Upper lobe of left lung (tissue), 6 donors: ENCODE measurements around the gene CNTN2. TPM values are rescaled to one million over a fixed set of nuclear protein-coding genes. Genes with fewer than 3 reads are reported as not detected.

Source experiments
- ATAC-seq, 2 donors: fragments of 200-7000 bp; cut with Tn5 transposase; one replicate each; pipeline ENCODE4 v1.9.1; 2022; ENCODE audit warnings: mild to moderate bottlenecking in 2 of 2, moderate library complexity in 2 of 2; ENCODE audit not compliant: low FRiP score in 2 of 2
- DNase-seq, 2 donors: peaks; one replicate each; pipeline ENCODE4 v3.0.0-alpha.2; 2019 to 2020
- H3K27ac ChIP-seq, 4 donors: fragments of 200-600 bp; sonication (generic); one replicate each; pipeline ENCODE4 v1.5.1; 2016 to 2019
- H3K27me3 ChIP-seq, 4 donors: fragments of 200-600 bp; sonication (generic); one replicate each; pipeline ENCODE4 v1.5.1; 2017 to 2019
- H3K36me3 ChIP-seq, 4 donors: fragments of 200-600 bp; sonication (generic); one replicate each; pipeline ENCODE4 v1.5.1; 2016 to 2019
- H3K4me1 ChIP-seq, 4 donors: fragments of 200-600 bp; sonication (generic); one replicate each; pipeline ENCODE4 v1.5.1; 2018 to 2019
- H3K4me3 ChIP-seq, 4 donors: fragments of 200-600 bp; sonication (generic); one replicate each; pipeline ENCODE4 v1.5.1; 2017 to 2019; ENCODE audit warnings: mild to moderate bottlenecking in 2 of 4, moderate library complexity in 1 of 4
- H3K9me3 ChIP-seq, 4 donors: fragments of 200-600 bp; sonication (generic); one replicate each; pipeline ENCODE4 v1.5.1; 2018 to 2019
- EP300 ChIP-seq, 4 donors: sonication (generic); formaldehyde crosslinking; IDR thresholded peaks; one replicate each; pipeline ENCODE4 v1.5.1; 2017; ENCODE audit warnings: antibody characterized with exemption in 4 of 4, control low read depth in 2 of 4
- POLR2A ChIP-seq, 4 donors: fragments of 450-650 bp; IDR thresholded peaks; one replicate each; pipeline ENCODE4 v1.5.1; 2016 to 2017; ENCODE audit warnings: antibody characterized with exemption in 4 of 4, mild to moderate bottlenecking in 2 of 4
- POLR2AphosphoS5 ChIP-seq, 2 donors: sonication (generic); formaldehyde crosslinking; IDR thresholded peaks; one replicate each; pipeline ENCODE4 v1.5.1; 2017; ENCODE audit warnings: antibody characterized with exemption in 2 of 2
- WGBS, 2 donors: methylation state at CpG; one replicate each; pipeline ENCODE4 v1.1.5; 2017 to 2018; 5-methylcytosine and 5-hydroxymethylcytosine counted together
- total RNA-seq, 6 donors: library from RNA; depleted of rRNA in 4 of 6; stranded (reverse); fragments of >200 nt in 4 of 6; gene quantifications; one replicate each; pipeline versions ENCODE4 v1.1.0 to v1.2.1, GENCODE V29; 2016 to 2021
- TF ChIP-seq, protein P1 (sequence below), 6 experiments: fragments of 450-650 bp in 4 of 6; fragments of 200-600 bp in 2 of 6; sonication (generic) in 2 of 6; IDR thresholded peaks; one replicate each; pipeline ENCODE4 v1.5.1; 2016 to 2019; ENCODE audit warnings: antibody characterized with exemption in 6 of 6
- donor health status: DM: no; HTN: no; CAD: no; lungs with moderate emphysema.
- donor health status: DM: no; HTN: yes; CAD: no; lungs with severe emphysema.

The CNTN2 gene
- total RNA-seq, 6 donors from 2014 or later, result not detected

DNA sequence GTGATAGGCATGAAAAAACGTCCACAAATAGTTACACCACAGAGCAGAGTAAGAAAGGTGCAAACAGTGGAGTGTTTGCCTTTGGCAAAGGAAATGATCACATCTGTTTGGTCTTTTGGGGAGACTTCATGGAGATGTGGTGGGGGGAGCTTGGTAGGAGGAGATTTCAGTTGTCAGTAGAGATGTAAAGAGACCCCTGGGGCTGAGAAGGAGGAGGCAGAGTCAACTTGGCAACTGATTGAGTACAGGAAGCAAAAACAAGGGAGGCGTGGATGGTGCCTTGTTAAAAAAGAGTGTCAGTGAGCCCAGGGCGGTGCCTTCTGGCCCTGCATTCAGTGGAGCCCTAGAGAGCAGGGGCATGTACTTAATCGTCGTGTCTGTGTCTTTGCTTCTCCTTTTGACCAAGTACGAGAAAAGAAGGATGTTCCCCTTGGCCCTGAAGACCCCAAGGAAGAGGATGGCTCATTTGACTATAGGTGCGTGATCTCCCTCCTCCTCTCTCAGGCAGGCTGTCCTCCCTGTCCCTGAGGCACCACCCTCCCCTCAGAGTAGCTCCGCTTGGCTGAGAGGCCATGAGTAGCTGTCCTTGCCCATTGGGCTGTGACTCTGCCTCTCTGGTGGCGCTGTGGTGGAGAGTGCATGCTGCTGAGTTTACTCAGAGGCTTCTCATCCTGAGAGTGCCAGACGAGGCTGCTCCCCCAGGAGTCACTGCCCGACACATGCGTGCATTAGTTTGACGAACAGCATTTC lies 30.4 kb upstream of the CNTN2 start:
- H3K27me3 ChIP-seq, result no peaks in the 10 kb centered on the region
- H3K27ac ChIP-seq, result no peak overlapping the region
- H3K4me3 ChIP-seq, result no peak overlapping the region
- no peaks in the 10 kb centered on the region for H3K9me3 ChIP-seq
- 68 to 76% methylated on average over 13 of the region's 13 CpGs for WGBS, 2 donors
- ATAC-seq (no peak), DNase-seq (no peak)
- no peaks in the 10 kb centered on the region for H3K36me3 ChIP-seq
- H3K4me1 ChIP-seq, result peaks cover 0 to 10% (median 0%) of the 10 kb centered on the region in 4 donors
- TF ChIP-seq EP300 (IDR thresholded peaks at IDR 0.05), result no peak
- TF ChIP-seq POLR2A (IDR thresholded peaks at IDR 0.05), result no peak

DNA sequence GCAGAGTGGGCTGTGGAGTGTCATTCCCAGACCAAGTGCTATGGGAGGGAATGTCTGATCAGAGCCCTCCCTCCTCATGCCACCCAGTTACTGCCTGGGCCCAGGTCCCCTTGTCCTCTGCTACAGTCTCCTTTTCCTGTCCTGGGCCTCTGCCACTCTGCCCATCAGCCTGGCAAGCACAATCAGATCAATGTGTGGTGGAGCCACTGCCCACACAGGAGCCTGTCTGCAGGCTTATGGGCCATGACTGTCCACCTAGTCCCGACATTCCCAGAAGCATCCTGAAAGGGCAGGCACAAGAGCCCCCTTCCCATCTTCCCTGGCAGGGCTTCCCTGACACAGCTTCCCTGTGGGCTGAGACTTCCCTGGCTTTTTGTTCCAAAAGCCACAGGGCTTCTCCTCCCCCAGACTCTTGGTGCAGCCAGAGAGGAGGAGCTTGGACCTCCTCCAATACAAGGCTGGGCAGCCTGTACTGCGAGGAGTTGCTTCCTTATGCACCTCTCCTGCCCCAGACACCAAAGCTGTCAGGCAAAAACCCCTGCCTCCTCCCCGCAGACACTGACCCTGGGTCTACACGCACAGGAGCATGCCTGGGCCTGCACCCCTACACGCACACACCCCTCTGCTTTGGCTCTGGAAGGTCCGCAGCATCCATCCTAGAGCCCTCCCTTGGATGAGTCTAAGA lies 29.2 kb upstream of the CNTN2 start:
- TF ChIP-seq POLR2AphosphoS5 (IDR thresholded peaks at IDR 0.05), result no peak
- TF ChIP-seq, protein P1, sequence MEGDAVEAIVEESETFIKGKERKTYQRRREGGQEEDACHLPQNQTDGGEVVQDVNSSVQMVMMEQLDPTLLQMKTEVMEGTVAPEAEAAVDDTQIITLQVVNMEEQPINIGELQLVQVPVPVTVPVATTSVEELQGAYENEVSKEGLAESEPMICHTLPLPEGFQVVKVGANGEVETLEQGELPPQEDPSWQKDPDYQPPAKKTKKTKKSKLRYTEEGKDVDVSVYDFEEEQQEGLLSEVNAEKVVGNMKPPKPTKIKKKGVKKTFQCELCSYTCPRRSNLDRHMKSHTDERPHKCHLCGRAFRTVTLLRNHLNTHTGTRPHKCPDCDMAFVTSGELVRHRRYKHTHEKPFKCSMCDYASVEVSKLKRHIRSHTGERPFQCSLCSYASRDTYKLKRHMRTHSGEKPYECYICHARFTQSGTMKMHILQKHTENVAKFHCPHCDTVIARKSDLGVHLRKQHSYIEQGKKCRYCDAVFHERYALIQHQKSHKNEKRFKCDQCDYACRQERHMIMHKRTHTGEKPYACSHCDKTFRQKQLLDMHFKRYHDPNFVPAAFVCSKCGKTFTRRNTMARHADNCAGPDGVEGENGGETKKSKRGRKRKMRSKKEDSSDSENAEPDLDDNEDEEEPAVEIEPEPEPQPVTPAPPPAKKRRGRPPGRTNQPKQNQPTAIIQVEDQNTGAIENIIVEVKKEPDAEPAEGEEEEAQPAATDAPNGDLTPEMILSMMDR (IDR thresholded peaks at IDR 0.05), result no peak
- TF ChIP-seq POLR2A (IDR thresholded peaks at IDR 0.05), result no peak
- no peak for TF ChIP-seq EP300 (IDR thresholded peaks at IDR 0.05)
- Histone ChIP-seq H3K9me3 (no peaks in the 10 kb centered on the region), H3K4me1 (peaks cover 0 to 10% (median 0%) of the 10 kb centered on the region in 4 donors), H3K27me3 (no peaks in the 10 kb centered on the region), H3K4me3 (no peak overlapping the region), H3K27ac (no peak overlapping the region), H3K36me3 (no peaks in the 10 kb centered on the region)
- no peak for DNase-seq
- ATAC-seq, result peak; percentile 5 to 45
- 51 to 62% methylated on average over 4 to 6 of the region's 6 CpGs for WGBS, 2 donors

DNA sequence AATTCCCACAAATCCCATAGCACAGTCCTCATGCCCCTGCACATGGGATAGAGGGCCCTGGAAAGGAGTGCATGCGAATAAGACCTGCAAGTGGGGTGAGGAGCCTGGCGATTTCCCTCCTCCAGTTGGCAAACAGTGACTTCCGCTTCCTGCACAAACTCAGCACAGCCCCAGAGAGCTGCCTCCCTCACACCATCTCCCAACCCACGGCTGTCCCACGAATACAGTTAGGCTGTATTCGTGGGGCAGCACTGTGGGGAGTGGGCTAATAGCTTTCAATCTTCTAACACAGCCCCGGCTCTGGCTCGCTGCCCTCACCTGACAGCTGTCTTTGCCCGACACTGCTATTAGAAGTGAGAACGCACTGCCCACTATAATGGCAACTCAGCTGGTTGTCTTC lies 28.2 kb upstream of the CNTN2 start:
- DNase-seq (peak in 1 of 2 donors; percentile 28), ATAC-seq (no peak)
- TF ChIP-seq EP300 (IDR thresholded peaks at IDR 0.05) (no peak), POLR2A (IDR thresholded peaks at IDR 0.05) (no peak), POLR2AphosphoS5 (IDR thresholded peaks at IDR 0.05) (no peak)
- TF ChIP-seq, protein P1 (IDR thresholded peaks at IDR 0.05), result no peak
- WGBS, 2 donors, result 44 to 48% methylated on average over 9 to 10 of the region's 10 CpGs
- Histone ChIP-seq H3K36me3 (no peaks in the 10 kb centered on the region), H3K27ac (no peak overlapping the region), H3K4me3 (no peak overlapping the region), H3K4me1 (peaks cover 0 to 10% (median 0%) of the 10 kb centered on the region in 4 donors), H3K9me3 (no peaks in the 10 kb centered on the region), H3K27me3 (no peaks in the 10 kb centered on the region)

DNA sequence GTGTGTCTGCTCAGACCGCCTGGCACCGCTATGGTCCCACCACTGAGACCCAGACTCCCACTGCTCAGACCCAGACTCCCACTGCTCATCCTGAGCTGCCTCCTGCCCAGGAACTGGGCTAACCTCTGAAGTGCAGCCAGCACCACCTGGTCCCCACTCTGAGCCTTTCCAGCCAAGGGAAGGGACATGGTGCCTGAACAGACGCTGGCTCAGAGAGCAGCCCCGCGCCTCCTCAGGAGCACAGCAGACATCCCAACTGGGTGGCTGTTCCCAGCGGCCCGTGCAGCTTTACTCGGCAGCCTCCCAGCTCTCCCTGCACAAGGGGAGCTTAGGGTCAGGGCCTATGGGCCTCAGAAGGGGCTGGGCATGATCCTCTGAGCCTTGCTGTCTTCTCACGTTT lies 27.8 kb upstream of the CNTN2 start:
- Histone ChIP-seq H3K27me3 (no peaks in the 10 kb centered on the region), H3K27ac (no peak overlapping the region), H3K4me1 (peaks cover 0 to 10% (median 0%) of the 10 kb centered on the region in 4 donors), H3K9me3 (no peaks in the 10 kb centered on the region), H3K36me3 (no peaks in the 10 kb centered on the region), H3K4me3 (no peak overlapping the region)
- WGBS, 2 donors, result 93 to 100% methylated on average over 2 to 9 of the region's 9 CpGs
- DNase-seq, result peak in 1 of 2 donors; percentile 40
- ATAC-seq, result no peak
- no peak for TF ChIP-seq EP300 (IDR thresholded peaks at IDR 0.05)

DNA sequence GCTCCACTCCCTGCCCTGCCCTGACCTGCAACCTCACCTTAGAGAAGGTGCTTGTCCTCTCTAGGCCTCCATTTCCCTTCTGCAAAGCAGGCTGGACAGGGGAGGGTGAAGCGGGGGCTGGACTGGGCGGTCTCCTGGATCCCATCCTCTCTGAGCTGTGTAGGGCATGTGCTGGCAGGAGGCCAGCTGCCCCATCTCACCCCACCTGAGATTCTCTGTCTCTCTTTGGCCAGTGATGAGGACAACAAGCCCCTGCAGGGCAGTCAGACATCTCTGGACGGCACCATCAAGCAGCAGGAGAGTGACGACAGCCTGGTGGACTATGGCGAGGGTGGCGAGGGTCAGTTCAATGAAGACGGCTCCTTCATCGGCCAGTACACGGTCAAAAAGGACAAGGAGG lies 26.9 kb upstream of the CNTN2 start:
- no peak for DNase-seq

DNA sequence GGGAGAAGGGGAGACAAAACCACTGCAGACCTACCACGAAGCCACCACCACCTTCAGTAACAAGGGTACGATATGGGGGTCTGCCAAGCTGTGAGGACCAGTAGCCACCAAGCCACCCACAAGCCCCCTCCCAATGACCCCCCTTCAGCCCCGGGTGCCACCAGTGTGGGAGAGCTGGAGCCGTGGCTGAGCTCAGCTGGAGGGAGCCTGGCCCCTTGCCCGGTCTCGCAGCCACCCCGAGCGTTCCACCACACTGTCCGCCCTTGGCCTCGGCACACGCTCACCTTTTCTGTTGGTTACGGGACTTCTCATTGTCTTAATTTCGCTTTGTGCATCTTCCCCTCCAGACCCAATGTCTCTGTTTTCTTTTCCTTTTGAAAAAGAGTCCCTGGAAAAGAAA lies 26.4 kb upstream of the CNTN2 start:
- TF ChIP-seq POLR2A (IDR thresholded peaks at IDR 0.05), result no peak
- TF ChIP-seq EP300 (IDR thresholded peaks at IDR 0.05), result no peak
- TF ChIP-seq POLR2AphosphoS5 (IDR thresholded peaks at IDR 0.05), result no peak
- TF ChIP-seq, protein P1 (IDR thresholded peaks at IDR 0.05), result no peak
- no peak overlapping the region for H3K27ac ChIP-seq
- DNase-seq (peak in 1 of 2 donors; percentile 53), ATAC-seq (no peak)
- no peaks in the 10 kb centered on the region for H3K27me3 ChIP-seq
- no peaks in the 10 kb centered on the region for H3K36me3 ChIP-seq
- no peak overlapping the region for H3K4me3 ChIP-seq
- H3K4me1 ChIP-seq, result peaks cover 0 to 10% (median 0%) of the 10 kb centered on the region in 4 donors
- WGBS, 2 donors, result 86 to 90% methylated on average over 13 of the region's 13 CpGs
- H3K9me3 ChIP-seq, result no peaks in the 10 kb centered on the region

More for the DNA sequence above, 26.9 kb upstream of the CNTN2 start:
- 88 to 91% methylated on average over 9 of the region's 9 CpGs for WGBS, 2 donors
- TF ChIP-seq POLR2A (IDR thresholded peaks at IDR 0.05), result no peak
- TF ChIP-seq EP300 (IDR thresholded peaks at IDR 0.05), result no peak
- TF ChIP-seq POLR2AphosphoS5 (IDR thresholded peaks at IDR 0.05), result no peak
- no peak for ATAC-seq
- no peaks in the 10 kb centered on the region for H3K36me3 ChIP-seq
- peaks cover 0 to 10% (median 0%) of the 10 kb centered on the region in 4 donors for H3K4me1 ChIP-seq
- no peak overlapping the region for H3K27ac ChIP-seq
- H3K27me3 ChIP-seq, result no peaks in the 10 kb centered on the region
- no peaks in the 10 kb centered on the region for H3K9me3 ChIP-seq
- no peak overlapping the region for H3K4me3 ChIP-seq
